Measurements from ENCODE around the gene LRCH4. TPM values are rescaled to one million over a fixed set of nuclear protein-coding genes. Genes with fewer than 3 reads are reported as not detected.
A peak's percentile ranks its signal among the peaks of the same experiment; 100 is the strongest.
"Not testable (repeated sequence)": the region's sequence is repeated elsewhere in the genome, so short reads cannot be mapped to it uniquely, and the experiment has no call there.

LRCH4 gene
- total RNA-seq, 4 donors from 2014 or later = 16.1 to 53.2 (median 50.0) TPM

DNA sequence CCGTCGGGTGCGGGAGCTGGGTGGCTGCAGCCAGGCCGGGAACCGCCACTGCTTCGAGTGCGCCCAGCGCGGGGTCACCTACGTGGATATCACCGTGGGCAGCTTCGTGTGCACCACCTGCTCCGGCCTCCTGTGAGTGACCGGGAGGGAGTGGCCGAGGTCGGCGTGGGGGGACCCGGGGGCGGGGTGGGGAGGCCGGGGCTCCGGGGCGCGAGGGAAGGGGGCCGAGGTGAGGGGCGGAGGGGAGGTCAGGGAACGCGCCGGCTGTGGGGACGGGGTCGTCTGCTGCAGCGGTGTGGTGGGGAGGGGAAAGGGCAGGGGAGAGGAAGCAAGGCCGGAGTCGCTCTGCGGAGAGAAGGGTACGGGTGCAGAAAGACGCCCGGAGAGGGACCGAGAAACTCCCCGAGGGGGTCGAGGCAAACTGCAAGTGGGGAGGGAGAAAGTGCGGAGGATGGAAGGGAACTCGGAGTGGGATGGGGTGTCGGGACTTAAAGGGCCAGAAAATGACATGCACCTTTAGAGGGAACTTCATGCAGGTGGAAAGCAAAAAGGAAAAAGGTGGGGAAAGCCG is 46.4 kb downstream of the LRCH4 start:
- no peak for ATAC-seq
- H3K27ac ChIP-seq = peak overlapping the region; percentile 47 to 96 (median 83)
- TF ChIP-seq EP300 (IDR thresholded peaks at IDR 0.05) (no peak), POLR2AphosphoS5 (IDR thresholded peaks at IDR 0.05) (no peak), POLR2A (IDR thresholded peaks at IDR 0.05) (no peak)
- TF ChIP-seq, protein P1, sequence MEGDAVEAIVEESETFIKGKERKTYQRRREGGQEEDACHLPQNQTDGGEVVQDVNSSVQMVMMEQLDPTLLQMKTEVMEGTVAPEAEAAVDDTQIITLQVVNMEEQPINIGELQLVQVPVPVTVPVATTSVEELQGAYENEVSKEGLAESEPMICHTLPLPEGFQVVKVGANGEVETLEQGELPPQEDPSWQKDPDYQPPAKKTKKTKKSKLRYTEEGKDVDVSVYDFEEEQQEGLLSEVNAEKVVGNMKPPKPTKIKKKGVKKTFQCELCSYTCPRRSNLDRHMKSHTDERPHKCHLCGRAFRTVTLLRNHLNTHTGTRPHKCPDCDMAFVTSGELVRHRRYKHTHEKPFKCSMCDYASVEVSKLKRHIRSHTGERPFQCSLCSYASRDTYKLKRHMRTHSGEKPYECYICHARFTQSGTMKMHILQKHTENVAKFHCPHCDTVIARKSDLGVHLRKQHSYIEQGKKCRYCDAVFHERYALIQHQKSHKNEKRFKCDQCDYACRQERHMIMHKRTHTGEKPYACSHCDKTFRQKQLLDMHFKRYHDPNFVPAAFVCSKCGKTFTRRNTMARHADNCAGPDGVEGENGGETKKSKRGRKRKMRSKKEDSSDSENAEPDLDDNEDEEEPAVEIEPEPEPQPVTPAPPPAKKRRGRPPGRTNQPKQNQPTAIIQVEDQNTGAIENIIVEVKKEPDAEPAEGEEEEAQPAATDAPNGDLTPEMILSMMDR (IDR thresholded peaks at IDR 0.05) = no peak
- peaks cover 10 to 56% (median 22%) of the 10 kb centered on the region in 3 donors for H3K4me1 ChIP-seq
- H3K9me3 ChIP-seq = no peaks in the 10 kb centered on the region
- H3K4me3 ChIP-seq = peak overlapping the region; percentile 64 to 68
- no peaks in the 10 kb centered on the region for H3K36me3 ChIP-seq
- H3K27me3 ChIP-seq = no peaks in the 10 kb centered on the region
- 0% methylated on average over 12 to 16 of the region's 44 CpGs for WGBS, 2 donors (ENCODE audit: low coverage in 1 of 2)

DNA sequence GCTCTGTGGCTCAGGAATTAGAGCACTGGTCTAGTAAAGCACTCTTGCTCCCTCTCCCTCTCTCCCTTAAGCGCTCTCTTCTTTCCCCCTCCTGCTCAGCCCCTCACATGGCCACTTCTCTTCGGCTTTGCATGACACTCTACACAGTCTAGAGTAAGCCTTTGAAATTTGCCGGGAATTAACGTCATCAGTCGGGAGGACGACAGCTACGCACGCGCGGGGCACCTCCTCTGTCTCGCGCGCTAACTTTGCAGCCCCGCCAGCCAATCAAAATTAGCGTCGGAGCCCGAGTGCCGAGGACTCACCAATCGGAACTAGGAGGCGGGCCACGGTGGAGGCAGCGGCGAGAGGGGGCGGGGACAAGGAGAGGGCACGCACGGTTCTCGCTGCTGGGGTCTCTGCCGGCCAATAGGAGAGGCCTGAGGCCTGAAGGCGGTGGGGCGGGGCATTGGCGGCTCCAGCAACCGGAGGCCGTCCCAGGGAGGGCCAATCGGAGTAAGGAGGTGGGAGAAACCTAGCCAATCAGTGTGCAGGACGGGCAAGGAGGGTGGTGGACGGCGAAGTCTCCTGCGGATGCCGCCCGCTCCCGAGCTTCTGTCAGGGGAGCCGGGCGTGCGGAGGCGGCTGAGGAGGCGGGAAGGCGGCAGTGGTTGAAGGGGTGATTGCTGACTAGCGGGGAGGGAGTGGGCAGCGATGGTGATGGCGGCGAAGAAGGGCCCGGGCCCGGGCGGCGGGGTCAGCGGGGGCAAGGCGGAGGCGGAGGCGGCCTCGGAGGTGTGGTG is 47.1 kb downstream of the LRCH4 start, which contains the start of gene AGFG2:
Gene AGFG2, plus strand, starts transcription at position 550 of the 782 bp plus-strand sequence. Its CDS starts 144 bp downstream, at position 694.
- Histone ChIP-seq H3K27me3 (no peaks in the 10 kb centered on the region), H3K4me1 (peaks cover 3 to 50% (median 16%) of the 10 kb centered on the region in 3 donors), H3K9me3 (no peaks in the 10 kb centered on the region), H3K36me3 (no peaks in the 10 kb centered on the region), H3K27ac (peak within 1 kb of the TSS; percentile 47 to 96 (median 83)), H3K4me3 (peak within 1 kb of the TSS; percentile 64 to 68)
- TF ChIP-seq POLR2A (IDR thresholded peaks at IDR 0.05) (peak; percentile 88 to 93), POLR2AphosphoS5 (IDR thresholded peaks at IDR 0.05) (peak; percentile 94), EP300 (IDR thresholded peaks at IDR 0.05) (no peak)
- TF ChIP-seq, protein P1 (IDR thresholded peaks at IDR 0.05) = peak in 1 of 4 experiments; percentile 10
- ATAC-seq = peak; percentile 99
- 0 to 3% methylated on average over 1 to 5 of the region's 60 CpGs for WGBS, 2 donors (ENCODE audit: low coverage in 1 of 2)

DNA sequence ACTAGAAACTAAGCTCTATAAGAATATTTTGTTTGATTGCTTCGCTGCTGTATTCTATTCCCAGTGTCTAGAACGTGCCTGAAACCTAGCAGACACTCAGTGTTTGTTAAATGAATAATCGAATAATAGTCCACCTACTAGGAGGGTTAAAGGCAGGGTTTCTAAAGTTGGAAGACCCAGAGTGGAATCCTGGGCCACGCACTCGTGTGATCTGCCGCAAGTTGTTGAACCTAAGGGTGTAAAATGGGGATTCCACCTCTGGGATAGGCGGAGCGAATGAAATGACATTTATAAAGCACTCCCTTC is 47.6 kb downstream of the LRCH4 start:
- no peak for ATAC-seq
- Histone ChIP-seq H3K36me3 (no peaks in the 10 kb centered on the region), H3K4me1 (peaks cover 0 to 44% (median 10%) of the 10 kb centered on the region in 3 donors), H3K27ac (peak overlapping the region; percentile 26 to 91 (median 82)), H3K9me3 (no peaks in the 10 kb centered on the region), H3K27me3 (no peaks in the 10 kb centered on the region), H3K4me3 (peak overlapping the region in 1 of 2 donors; percentile 68)
- whole genome bisulfite sequencing, 2 donors (ENCODE audit: low coverage in 1 of 2) = 4 to 5% methylated on average over 4 to 8 of the region's 8 CpGs
- no peak for TF ChIP-seq POLR2A (IDR thresholded peaks at IDR 0.05)
- TF ChIP-seq, protein P1 (IDR thresholded peaks at IDR 0.05) = no peak
- no peak for TF ChIP-seq POLR2AphosphoS5 (IDR thresholded peaks at IDR 0.05)
- no peak for TF ChIP-seq EP300 (IDR thresholded peaks at IDR 0.05)

DNA sequence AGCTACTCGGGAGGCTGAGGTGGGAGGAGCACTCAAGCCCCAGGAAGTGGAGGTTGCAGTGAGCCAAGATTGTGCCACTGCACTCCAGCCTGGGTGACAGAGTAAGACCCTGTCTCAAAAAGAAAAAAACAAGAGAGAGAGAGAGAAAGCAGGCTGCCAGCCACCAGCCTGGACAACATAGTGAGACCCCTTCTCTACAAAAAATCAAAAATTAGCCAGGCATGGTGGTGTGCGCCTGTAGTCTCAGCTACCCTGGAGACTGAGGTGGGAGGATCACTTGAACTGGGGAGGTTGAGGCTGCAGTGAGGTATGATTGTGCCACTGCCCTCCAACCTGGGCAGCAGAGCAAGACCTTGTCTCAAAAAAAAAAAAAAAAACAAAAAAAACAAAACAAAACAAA is 49.2 kb downstream of the LRCH4 start:
- peaks cover 0 to 28% (median 10%) of the 10 kb centered on the region in 3 donors for H3K4me1 ChIP-seq
- WGBS, 2 donors (ENCODE audit: low coverage in 1 of 2) = 77 to 100% methylated on average over 1 to 2 of the region's 2 CpGs
- not testable (repeated sequence) for H3K27ac ChIP-seq, H3K9me3 ChIP-seq, H3K4me3 ChIP-seq, ATAC-seq, H3K36me3 ChIP-seq, H3K27me3 ChIP-seq

DNA sequence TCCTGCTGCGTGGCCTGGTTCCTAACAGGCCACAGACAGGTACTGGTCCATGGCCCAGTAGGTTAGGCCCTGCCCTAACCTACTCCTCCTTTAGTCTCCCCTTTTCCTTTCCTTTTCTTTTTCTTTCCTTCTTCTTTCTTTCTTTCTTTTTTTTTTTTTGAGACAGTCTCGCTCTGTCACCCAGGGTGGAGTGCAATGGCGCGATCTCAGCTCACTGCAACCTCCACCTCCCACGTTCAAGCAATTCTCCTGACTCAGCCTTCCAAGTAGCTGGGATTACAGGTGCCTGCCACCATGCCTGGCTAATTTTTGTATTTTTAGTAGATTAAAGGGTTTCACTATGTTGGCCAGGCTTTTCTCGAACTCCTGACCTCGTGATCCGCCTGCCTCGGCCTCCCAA is 49.9 kb downstream of the LRCH4 start:
- ATAC-seq, H3K36me3 ChIP-seq, H3K9me3 ChIP-seq, H3K4me3 ChIP-seq, H3K27ac ChIP-seq, H3K27me3 ChIP-seq: not testable (repeated sequence)
- WGBS, 2 donors (ENCODE audit: low coverage in 1 of 2) = 77 to 86% methylated on average over 3 to 7 of the region's 9 CpGs
- peaks cover 0 to 21% (median 10%) of the 10 kb centered on the region in 3 donors for H3K4me1 ChIP-seq
